BE2C (cell line): Measurements from ENCODE around the gene ACAD11.

Experiments used
- DNase-seq: peaks from one replicate; pipeline ENCODE4 v3.0.0-alpha.2; 2020
- H3K27me3 ChIP-seq: fragments of 250-450 bp; sonication (Bioruptor Pico); 2 replicates; pipeline ENCODE4 v1.5.1; 2020; ENCODE audit warnings: mild to moderate bottlenecking
- H3K36me3 ChIP-seq: fragments of 250-450 bp; sonication (Bioruptor Pico); 2 replicates; pipeline ENCODE4 v1.5.1; 2020; ENCODE audit warnings: mild to moderate bottlenecking
- H3K4me1 ChIP-seq: fragments of 250-450 bp; sonication (Bioruptor Pico); 2 replicates; pipeline ENCODE4 v1.5.1; 2020
- H3K4me3 ChIP-seq: 2 replicates; pipeline ENCODE4 v1.5.1; 2011; ENCODE audit warnings: low read depth, low read length
- H3K9me3 ChIP-seq: fragments of 250-450 bp; sonication (Bioruptor Pico); 2 replicates; pipeline ENCODE4 v1.5.1; 2020
- CTCF ChIP-seq: IDR thresholded peaks from 2 replicates; pipeline ENCODE4 v1.5.1; 2012; ENCODE audit warnings: mild to moderate bottlenecking, low read depth, low read length

Gene ACAD11

DNA sequence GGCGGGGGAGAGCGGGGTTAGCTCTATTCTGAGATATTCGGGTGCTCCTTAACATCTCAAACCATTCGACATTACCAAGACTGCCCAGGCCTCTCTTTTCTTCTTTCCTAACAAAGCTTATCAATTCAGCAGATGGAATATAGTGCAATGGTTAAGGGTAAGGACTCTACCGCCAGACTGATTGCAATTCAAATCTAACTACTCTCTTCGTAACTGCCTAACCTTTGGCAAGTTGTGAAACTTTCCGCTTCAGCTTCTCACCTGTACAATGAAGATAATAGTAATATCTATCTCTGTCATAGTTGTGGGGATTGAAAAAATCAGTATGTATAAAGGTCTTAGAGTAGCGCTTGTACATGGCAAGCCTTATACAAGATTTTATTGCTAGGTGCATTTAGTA is 1.5 kb upstream of the ACAD11 start:
- no peak for TF ChIP-seq CTCF
- H3K4me3 ChIP-seq: peak overlapping the region; percentile 97
- no peak for DNase-seq
- H3K9me3 ChIP-seq: no peaks in the 10 kb centered on the region
- no peaks in the 10 kb centered on the region; the same call in 1 of the 2 replicates for H3K36me3 ChIP-seq
- no peaks in the 10 kb centered on the region for H3K27me3 ChIP-seq
- no peaks in the 10 kb centered on the region for H3K4me1 ChIP-seq

- no peak for TF ChIP-seq CTCF
- no peaks in the 10 kb centered on the region for H3K4me1 ChIP-seq
- DNase-seq: no peak
Measured at GRCh38 chr3:132660811-132661070, 1.1 kb upstream of the ACAD11 start.

DNA sequence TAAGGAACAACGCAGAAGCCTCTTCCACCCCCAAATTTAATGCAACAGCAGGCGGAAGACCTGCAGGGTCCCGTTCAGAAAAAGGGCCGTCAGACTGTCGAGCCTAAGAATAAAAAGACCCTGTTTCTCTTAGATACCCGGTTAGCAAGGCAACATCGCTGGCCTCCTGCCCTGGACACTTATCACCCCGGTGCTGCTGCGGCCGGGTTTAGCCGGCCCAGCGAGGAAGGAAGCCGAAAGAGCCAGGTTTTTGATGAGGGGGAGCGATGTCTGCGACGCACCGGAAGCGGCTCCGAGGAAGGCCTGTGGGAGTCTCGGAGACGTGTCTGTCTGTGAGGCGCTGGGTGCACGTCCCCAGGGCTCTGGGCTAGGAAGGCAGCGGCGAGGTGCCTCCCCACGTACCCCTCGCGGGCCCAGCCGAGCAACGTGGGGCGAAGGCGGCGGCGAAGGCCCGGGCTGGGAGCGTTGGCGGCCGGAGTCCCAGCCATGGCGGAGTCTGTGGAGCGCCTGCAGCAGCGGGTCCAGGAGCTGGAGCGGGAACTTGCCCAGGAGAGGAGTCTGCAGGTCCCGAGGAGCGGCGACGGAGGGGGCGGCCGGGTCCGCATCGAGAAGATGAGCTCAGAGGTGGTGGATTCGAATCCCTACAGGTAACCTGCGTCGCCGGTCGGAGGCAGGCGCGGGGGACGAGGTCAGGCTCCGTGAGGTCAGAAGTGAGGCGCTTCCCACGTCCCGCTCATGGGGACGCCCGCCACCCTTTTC is 622 bp upstream of the ACAD11 start, which contains the start of gene UBA5:
Gene UBA5 (plus strand): TSS at position 278 of the 759 bp plus-strand sequence. CDS start 209 bp downstream, at position 487.
- no peaks in the 10 kb centered on the region; the same call in 1 of the 2 replicates for H3K36me3 ChIP-seq
- peak; percentile 73 for DNase-seq
- H3K4me1 ChIP-seq: no peaks in the 10 kb centered on the region
- H3K4me3 ChIP-seq: peak within 1 kb of the TSS; percentile 97
- no peaks in the 10 kb centered on the region for H3K27me3 ChIP-seq
- no peak for TF ChIP-seq CTCF
- H3K9me3 ChIP-seq: no peaks in the 10 kb centered on the region

More at GRCh38 chr3:132660811-132661070, 1.1 kb upstream of the ACAD11 start:
- Histone ChIP-seq H3K27me3 (no peaks in the 10 kb centered on the region), H3K9me3 (no peaks in the 10 kb centered on the region), H3K36me3 (no peaks in the 10 kb centered on the region; the same call in 1 of the 2 replicates), H3K4me3 (peak overlapping the region; percentile 97)

DNA sequence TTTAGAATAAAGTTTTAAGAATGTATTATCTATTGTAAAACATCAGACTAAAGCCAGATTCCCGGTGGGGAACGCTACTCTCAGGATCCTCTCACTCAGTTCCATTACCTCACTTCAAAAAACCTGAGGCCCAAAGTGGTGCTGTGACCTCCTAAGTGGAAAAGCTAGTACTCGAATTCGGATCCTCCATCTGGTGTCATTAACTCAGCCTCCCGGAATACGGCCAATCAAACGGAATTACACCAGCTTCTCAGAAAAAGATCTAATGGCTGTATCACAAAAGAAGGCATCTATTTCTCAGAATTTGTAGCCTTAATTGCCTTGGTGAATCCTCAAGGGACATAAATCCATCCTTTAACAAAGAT is 627 bp downstream of the ACAD11 start:
- TF ChIP-seq CTCF: no peak
- Histone ChIP-seq H3K27me3 (no peaks in the 10 kb centered on the region), H3K4me1 (no peaks in the 10 kb centered on the region; the same call in 1 of the 2 replicates), H3K4me3 (peak overlapping the region; percentile 97), H3K36me3 (no peaks in the 10 kb centered on the region; the same call in 1 of the 2 replicates), H3K9me3 (no peaks in the 10 kb centered on the region)
- no peak for DNase-seq

DNA sequence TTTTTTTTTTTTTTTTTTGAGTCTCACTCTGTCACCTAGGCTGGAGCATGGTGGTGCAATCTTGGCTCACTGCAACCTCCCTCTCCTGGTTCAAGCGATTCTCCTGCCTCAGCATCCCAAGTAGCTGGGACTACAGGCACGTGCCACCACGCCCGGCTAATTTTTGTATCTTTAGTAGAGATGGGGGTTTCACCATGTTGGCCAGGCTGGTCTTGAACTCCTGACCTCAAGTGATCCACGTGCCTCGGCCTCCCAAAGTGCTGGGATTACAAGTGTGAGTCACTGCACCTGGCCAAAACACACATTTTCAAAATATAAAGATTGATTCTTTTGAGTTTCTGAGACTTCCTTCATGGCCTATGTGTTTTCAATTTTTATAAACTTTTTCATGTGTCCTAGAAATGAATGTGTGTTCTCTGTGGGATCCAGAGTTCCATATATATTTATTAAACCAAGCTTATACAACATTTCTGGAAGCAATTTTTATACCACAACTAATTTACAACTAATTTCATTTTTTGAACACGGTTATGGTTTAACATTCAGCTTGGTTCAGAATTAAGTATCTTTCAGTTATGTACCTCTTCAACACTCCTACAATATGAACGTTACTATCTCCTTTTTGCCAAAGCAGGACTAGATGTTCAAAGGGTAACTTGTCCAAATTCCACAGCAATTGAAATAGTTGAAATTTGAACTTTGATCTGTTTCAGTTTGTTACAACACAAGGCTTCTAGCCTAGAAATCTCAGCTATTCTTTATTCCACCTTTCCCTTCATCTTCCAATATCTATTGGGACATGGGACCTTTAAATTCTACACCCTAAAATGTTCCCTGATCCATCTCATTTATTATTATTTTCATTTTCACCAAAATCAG is 1.5 kb downstream of the ACAD11 start:
- no peak for TF ChIP-seq CTCF
- H3K4me1 ChIP-seq: peaks cover 2% of the 10 kb centered on the region

More for the DNA sequence above, 1.5 kb downstream of the ACAD11 start:
- Histone ChIP-seq H3K27me3 (no peaks in the 10 kb centered on the region), H3K36me3 (no peaks in the 10 kb centered on the region; the same call in 1 of the 2 replicates), H3K9me3 (no peaks in the 10 kb centered on the region), H3K4me3 (no peak overlapping the region; the same call in 1 of the 2 replicates)
- DNase-seq: no peak
